GM19468 (cell line): ENCODE measurements around the gene MCM3AP.

Experiments used
- ATAC-seq: cut with Tn5 transposase; IDR thresholded peaks from one replicate; pipeline ENCODE4 v1.9.1; 2021; ENCODE audit warnings: mild to moderate bottlenecking, moderate library complexity, moderate number of reproducible peaks; ENCODE audit not compliant: unreplicated experiment; ENCODE audit errors: extremely low read depth

MCM3AP gene

DNA sequence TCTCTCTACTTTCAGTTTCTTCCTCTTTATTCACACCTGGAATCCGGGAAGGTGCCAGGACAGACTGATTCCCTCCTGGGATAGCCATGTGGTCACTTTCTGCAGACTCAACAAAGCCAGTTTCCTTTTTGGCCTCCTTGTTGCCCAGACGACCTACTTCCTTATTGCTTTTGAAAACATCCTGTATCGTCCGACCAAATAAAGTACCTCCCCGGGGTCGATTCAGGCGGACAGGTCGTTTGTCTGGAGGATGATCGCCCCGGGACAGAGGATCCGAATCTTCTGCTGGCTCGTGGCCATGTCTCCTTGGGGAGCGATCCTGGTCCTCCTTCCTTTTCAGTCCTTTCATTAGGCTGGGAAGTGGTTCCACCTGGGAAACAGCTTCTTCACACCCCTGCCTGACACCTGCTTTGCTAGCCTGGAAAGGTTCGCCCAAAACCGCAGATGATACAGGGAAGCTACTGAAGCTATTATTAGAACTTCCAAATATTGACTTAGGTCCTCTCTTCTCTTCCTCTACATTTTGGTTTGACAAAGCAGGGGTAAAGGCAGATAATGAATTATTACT lies 1.2 kb downstream of the MCM3AP start:
- ATAC-seq = no peak

DNA sequence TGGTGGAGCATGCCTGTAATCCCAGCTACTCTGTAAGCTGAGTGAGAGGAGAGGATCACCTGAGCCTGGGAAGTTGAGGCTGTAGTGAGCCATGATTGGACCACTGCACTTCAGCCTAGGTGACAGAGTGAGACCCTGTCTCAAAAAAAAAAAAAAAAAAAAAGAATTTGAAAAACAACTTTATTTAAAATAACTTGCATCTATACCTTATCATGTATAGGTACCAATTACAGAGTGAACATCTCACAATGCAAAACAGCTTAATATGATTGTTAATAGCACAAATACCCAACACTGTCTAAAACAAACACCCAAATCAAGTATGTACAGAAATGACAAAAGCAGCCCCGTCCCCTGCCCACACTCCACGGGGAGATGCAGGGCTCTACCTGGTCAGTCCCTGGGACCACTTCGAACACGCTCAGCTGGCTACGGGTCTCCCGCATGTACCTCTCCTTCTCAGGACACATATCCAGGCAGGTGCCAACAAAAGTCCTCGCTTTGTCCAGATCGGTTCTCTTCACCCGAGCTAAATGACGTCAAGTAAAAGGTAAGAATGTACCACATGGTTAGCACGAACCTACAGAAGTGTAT lies 10.5 kb downstream of the MCM3AP start:
- no peak for ATAC-seq

DNA sequence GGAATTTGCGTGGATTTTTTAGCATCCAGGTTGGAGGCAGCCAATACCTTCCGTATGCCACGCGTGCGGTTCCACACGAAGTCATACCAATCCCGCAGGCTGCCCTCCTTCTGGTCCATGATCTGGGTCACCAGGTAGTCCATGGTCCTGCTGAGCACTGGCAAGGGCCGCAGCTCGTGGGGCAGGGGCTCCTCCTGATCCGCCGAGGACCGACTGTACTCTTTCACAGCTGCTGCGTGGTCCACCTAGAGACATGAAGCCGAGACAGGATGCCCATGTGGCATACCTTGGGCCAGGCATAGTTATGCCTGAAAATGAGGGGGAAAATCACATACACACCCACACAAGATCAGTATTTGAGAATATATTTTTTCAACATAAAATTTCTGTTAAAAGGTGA lies 12.1 kb downstream of the MCM3AP start:
- ATAC-seq = no peak

DNA sequence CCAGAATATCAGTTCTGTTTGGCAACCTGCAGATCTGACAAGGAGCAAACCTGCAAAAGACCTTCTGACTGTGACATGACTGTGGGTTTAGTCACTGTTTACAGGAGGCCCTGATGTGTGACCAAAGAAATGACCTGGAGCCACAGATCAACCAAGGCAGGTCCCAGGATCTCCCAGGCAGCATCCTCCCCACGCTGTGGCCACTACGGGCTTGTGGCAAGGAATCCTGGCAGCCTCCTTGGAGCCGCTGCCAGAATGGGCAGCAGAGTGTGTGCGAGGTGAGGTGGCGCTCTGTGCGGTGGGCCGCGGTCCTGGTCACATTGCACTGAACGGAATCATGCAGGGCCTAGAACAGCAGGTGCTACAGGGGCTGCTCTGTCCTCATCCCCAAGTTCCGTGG lies 15.9 kb downstream of the MCM3AP start:
- ATAC-seq = no peak

DNA sequence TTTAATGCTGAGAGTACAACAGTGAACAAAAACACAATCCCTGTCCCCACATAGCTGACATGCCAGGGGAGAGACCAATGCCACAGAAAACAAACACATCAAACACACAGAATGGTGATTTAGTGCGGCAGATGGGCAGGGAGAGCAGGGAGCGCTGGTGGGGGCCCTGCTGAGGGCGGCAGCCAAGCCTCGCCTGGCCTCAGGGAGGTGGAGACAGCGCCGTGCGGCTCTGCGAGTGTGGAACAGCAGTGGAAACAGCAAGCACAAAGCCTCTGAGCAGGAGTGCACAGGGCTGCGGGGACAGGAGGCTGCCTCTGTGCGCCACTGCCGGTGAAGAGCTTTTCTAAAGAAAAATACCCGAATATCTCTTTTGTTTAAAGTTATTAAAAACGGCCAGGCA lies 17.0 kb downstream of the MCM3AP start:
- no peak for ATAC-seq

DNA sequence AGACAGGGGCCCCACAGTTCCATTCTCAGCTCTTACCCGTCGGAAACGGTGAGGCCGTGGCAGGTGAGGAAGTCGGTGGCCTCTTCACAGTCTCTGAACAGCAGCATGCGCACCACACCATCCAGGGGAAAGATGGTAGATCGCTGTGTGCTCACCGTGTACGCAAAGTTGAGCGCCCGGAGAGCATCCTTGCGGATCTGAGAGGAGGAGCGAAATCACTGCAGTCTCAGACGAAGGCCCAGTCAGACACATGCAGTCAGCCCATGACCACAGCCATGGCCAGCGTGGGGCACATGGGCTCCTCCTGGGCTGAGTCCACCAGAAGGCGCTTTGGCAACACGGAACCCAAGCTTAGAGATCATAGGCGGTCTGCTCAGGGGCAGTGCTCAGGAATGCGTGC lies 18.5 kb downstream of the MCM3AP start:
- no peak for ATAC-seq

DNA sequence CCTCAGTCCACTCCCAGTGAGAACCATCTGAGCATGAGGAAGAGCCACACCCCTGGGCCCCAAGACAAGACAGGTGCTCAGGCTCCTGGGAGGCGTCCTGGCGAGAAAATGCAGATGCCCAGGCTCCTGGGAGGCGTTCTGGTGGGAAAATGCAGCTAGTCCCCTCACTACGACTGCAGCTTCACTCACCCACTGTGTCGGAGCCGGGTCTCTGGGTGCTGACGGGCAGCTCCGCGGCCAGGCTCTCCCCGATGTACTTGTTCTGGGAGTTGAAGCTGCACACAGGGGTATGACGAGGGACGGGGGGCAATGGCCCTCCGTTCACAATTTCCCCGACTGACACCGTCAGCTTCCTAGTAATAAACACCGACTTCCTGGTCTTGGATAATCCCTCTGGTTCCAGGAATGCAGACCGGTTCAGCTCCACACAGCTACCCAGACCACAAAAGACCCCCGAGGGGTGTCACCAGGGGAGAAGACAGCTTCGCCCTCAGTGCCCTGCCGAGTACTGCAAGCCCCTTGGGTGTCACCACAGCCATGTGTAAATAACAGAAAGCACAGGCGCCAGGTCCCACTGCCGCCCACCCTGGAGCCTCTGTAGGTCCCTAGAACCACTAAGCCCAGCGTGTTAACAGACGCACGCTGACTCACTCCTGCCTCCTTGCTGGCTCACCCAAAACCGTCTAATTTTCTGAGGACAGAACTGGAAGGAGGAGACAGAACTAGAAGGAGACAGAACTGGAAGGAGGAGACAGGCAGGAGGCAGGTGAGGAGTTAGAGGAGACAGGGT lies 19.5 kb downstream of the MCM3AP start:
- no peak for ATAC-seq

DNA sequence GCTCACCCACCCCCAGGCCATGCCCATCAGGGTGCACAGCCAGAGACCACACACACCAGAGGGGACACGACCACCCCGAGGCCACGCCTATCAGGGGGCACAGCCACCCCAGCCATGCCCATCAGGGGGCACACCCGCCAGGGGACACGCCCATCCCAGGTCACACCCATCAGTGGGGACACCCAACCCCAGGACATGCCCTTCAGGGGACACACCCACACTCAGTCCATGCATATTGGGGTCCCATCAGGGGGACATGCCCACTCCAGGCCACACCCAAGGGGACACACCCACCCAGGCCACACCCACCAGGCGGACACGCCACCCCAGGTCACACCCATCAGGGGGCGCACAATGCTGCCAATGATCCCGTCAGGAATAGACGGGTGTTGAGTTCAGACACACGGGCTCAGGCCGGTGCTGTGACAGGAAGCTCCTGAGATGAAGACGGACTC lies 20.7 kb downstream of the MCM3AP start:
- ATAC-seq = no peak

DNA sequence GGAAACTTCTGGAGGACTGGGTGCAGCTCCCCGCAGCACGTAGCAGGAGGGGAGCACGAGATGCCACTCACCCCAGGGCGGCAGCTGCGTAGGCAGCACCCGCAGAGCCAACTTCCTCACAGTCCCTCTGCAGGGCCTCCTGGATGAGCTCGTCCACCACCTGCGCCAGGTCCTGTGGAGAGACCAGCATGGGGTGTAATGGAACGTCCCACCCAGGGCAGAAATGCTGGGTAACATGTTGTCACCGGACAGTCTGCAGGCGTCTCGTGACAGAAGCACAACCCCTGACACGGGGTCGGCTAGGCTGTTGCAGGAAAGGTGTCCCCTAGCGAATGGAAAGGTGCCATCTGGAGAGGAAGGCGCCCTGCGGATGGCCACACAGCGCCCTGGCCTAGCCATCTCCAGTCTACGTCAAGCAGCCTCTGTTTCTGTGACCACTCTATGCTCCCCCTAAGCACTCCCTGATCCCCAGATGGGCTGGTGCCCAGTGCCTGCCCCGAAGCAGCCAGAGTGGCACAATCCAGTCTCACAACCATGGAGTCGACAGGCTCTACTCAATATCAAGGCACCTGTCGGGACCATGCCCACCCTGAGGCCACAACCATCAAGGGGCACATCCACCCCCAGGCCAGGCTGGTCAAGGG lies 21.2 kb downstream of the MCM3AP start:
- ATAC-seq = no peak

DNA sequence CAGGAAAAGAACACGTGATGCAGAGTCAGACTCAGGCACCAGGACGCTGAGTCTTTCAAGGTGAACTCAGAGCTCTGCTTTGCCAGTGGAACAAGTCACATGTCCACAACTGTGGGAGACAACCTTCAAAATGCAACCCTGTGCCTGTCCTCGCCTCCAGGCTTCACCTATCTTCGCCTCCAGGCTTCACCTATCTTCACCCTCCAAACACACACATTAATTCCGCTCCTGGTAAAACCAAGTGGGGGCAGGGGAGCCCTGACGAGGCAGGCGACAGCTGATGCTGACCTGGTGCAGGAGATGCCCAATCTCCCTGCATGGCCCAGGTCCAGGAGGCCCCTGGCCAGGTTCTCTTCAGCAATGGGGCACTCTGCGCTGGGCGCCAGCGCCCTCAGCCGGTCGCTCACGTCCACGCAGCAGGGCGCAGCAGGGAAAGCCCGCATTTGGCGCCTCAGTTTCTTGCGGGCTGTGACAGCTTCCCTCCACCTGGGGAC lies 28.9 kb downstream of the MCM3AP start:
- ATAC-seq = no peak

DNA sequence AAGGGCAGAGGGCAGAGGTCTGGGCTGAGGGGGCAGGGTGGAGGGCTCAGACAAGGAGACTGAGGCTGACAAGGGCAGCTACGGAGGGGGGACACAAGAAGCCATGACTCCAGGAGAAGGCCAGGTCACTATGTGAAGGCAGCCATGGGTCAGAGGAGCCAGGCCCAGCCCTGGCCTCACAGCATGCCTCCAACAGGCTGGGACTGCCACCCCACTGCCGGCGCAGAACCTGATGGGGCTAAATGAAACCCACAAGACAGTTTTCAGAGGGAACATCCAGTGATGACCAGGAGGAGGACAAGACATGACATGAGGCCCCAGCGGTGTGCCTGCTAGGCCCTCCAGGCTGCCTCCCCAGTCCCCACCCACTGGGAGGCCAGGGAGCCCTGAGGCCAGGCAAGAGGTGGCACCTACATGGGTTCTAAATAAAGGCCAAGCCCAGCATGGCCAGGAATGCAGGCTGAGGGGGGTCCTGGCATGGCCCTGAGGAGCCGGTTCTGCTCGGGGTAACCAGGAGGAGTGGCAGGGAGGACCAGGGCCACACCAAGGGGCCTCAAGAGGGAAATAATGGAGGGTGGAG lies 29.6 kb downstream of the MCM3AP start:
- ATAC-seq = no peak

DNA sequence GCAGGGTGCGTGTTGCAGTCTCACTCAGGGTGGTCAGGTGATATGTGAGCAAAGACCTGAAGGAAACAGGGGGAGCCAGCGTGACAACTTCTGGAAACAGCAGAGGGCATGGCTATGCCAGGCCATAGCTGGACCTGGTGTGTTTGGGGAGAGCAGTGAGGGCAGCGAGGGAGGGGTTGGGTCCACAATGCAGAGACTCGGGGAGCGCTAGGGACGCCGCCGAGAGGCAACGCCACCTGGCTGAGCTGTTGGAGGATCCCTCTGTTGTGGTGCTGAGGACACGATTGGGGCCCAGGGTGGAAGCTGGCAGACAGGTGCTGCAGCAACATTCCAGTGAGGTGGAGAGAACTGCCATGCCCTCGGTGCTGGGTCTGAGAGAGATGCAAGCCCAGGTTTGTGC lies 30.2 kb downstream of the MCM3AP start:
- ATAC-seq = no peak

DNA sequence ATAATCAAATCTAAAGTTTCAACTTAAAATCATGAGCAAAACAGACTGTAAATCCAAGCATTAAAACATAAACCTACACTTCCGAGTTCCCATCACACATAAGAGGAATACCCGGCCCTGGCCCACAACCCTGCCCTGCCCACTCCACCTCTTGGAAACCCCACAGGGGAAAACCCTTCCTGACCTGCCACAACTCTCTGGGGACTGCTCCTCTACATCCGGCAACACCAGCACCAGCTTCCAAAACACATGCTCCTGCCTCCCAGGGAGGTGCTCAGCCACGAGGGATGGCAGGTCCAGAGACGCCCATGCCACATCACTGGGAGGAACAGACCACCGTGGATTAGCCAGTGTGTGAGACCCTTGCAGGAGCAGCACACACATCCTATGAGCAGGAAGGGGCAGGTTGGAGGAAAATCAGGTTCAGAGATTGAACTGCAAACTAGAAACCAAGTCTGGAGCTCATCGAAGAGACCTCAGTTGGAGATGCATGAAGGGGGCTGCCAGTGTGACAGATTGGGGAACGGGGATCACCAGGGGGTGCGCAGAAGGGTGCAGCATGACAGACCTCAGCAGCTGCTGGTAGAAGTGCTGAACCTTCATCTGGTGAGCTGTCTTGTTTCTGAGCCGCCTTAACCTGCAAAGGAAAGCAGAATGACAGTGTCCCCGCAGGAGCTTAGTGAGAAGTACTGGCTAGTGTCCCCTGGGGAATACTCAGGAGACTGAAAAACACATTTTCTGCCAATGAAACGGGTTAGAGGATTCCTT lies 31.0 kb downstream of the MCM3AP start:
- no peak for ATAC-seq

DNA sequence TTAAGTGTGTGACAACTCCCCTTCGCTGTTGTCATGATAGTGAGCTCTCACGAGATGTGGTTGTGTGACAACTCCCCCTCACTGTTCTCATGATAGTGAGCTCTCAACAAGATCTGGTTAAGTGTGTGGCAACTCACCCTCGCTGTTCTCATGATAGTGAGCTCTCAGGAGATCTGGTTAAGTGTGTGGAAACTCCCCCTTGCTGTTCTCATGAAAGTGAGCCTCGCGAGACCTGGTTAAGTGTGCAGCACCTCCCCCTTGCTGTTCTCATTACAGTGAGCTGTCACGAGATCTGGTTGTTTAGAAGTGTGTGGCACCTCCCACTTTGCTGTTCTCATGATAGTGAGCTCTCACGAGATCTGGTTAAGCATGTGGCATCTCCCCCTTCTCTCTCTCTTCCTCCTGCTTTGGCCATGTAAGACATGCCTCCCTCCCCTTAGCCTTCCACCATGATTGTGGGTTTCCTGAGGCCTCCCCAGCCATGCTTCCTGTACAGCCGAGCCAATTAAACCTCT lies 31.7 kb downstream of the MCM3AP start:
- no peak for ATAC-seq

DNA sequence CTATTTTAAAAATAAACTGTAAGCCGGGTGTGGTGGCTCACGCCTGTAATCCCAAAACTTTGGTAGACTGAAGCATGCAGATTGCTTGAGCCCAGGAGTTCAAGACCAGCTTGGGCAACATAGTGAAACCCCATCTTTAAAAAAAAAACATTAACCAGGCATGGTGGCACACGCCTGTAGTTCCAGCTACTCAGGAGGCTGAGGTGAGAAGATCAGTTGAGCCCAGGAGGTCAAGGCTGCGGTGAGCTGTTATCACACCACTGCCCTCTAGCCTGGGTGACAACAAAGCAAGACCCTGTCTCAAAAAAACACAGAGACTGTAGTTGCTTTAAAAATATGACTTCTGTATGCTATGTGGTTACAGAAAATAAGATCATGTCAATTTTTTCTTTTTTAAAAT lies 32.6 kb downstream of the MCM3AP start:
- ATAC-seq = no peak

DNA sequence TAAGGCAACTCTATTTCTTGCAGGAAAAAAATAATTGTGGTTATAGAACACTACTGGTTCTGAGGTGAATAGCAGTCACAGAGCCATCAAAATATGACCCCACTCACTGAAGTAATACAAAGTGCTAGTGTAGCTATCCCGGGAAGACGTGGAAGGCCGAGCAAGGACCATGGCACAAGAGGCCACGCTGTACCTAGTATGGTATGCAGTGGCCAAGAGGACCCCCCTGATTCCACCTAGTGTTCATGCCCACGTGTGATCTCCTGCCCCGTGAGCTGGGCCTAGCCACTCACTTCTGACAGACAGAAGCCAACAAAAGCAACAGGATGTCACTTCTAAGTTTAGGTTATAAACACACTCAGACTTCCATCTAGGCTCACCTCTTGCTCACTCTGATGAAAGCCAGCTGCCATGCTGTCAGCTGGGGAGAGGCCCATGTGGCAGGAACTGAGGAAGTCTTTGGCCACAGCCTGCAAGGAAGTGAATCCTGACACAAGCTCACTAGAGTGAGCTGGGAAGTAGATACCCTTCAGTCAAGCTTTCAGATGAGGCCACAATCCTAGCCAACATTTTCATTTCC lies 35.2 kb downstream of the MCM3AP start:
- ATAC-seq = no peak

DNA sequence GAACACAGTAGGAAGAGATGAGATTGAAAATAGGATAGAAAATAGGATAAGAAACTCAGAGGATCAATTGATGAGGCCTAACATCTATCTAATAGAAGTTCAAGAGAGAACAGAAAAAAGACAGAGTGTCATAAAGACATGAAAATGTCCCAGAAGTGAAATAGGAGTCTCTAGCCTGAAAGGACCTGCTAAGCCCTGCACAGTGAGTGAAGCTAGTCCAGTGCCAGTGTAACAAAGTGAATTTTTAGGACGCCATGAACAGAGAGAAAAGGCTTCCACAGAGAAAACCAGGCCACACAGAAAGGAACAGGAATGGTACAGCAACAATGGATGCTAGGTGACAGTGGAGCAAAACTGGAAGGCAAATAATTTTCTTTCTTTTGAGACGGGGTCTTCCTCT lies 36.6 kb downstream of the MCM3AP start:
- ATAC-seq = no peak

DNA sequence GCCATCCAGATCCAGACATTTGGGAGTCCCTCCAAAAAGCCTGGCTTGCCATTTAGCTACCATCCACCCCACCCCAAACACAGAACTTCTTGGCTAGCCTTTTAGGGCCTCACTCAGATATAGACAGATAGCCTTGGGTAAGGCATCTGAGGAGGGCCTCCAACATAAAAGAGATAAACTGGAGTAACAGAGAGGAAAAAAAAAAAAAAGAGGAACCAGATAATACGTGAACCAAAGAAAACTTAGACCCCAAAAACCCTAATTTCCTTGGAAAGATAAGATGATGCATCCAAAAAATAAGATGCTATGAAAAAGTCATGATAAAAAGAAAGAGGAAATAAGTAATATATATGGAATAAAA lies 37.0 kb downstream of the MCM3AP start:
- no peak for ATAC-seq

DNA sequence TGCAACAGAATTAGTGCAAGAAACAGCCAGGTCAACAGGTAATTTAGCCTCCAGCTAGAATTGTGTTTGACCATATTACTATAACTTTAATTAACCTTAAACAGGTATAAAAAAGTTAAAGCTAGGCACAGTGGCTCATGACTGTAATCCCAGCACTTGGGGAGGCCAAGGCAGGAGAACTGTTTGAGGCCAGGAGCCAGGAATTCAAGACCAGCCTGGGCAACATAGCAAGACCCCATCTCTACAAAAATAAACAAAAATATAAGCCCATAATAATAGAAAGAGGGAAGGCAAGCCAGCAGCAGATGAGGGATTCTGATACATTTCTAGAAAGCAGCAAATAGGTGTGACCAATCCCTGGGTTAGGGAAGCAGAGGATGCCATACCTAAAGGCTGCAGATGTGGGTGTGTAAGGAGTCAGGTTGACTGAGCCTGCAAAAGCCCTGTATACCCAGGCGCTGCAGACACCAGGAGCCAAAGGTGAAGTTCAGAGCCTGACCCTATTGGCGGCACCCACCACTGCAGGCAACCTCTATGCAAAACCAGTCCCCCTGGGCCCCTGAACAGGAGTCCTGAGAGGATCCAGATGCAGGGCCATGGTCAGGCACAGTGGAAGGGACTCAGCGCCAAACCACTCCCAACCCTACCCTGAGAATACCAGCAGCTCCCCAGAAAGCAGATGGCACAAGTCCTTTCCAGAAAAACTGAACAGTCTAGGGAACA lies 37.6 kb downstream of the MCM3AP start:
- ATAC-seq = no peak
